GM13977 (cell line): ENCODE measurements around the gene ZC2HC1C.
A peak's percentile ranks its signal among the peaks of the same experiment; 100 is the strongest.

Experiments
- DNase-seq: peaks from one replicate; pipeline ENCODE4 v3.0.0; 2012; ENCODE audit warnings: low spot score
- in situ Hi-C: fragments of 300-500 bp; cut with MboI; formaldehyde crosslinking; loops from one replicate; pipeline ENCODE4 v1.12.0; 2022; ENCODE audit warnings: low sequenced_read_pairs, low pct_unique_long_range_greater_than_20kb, mixed read lengths, inconsistent platforms; ENCODE audit not compliant: unreplicated experiment
- TF ChIP-seq, protein P1 (sequence below): IDR thresholded peaks from 2 replicates; pipeline ENCODE4 v1.5.1; 2012; ENCODE audit warnings: mild to moderate bottlenecking, control low read depth; ENCODE audit not compliant: insufficient read depth; ENCODE audit errors: extremely low read depth, missing control alignments

Gene ZC2HC1C, protein sequence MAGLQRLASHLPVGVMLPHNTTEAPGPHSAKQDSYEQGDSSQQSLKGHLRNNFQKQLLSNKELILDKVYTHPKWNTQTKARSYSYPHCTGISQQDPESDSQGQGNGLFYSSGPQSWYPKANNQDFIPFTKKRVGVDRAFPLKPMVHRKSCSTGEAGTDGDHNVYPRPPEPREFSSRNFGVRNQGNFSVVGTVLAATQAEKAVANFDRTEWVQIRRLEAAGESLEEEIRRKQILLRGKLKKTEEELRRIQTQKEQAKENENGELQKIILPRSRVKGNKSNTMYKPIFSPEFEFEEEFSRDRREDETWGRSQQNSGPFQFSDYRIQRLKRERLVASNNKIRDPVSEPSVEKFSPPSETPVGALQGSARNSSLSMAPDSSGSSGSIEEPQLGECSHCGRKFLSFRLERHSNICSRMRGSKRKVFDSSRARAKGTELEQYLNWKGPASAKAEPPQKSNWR

DNA sequence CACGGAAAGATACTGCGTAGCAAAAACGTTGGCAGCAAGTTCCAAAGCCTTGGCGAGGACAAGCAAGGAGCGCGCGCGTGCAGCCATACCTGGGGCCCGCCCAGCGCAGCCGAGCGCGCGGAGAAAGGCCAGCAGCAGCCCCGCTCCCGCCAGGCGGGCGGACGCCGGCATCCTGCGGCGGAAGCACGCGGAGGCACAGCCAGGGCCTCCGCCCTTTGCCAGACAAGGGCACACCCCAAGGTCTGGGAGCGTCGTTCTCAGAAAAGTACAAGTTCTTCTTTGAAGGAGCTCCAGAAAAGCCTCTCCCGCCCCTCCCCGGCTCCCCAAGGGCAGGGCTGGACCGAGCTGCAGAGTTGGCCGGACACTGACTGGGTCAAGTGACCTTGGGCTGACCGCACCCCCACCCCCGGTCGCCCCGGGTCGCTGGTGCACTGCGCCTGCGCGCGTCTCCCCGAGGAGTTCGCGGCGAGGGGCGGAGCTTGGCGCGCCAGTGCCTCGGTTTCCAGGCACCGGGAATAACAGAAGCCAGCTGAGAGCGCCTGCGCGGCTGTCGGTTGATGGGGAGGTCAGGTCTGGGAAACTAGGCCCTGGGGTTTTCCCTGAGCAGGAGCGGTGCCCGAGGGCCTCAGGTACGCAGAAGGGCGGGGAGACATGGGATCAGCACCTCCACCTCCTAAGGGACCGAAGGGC lies at the start of gene ZC2HC1C:
Gene ZC2HC1C, plus strand, starts transcription at position 521 of the 690 bp plus-strand sequence. CDS start 933 bp downstream, outside the sequence.
- in situ Hi-C loops: no loop called here

DNA sequence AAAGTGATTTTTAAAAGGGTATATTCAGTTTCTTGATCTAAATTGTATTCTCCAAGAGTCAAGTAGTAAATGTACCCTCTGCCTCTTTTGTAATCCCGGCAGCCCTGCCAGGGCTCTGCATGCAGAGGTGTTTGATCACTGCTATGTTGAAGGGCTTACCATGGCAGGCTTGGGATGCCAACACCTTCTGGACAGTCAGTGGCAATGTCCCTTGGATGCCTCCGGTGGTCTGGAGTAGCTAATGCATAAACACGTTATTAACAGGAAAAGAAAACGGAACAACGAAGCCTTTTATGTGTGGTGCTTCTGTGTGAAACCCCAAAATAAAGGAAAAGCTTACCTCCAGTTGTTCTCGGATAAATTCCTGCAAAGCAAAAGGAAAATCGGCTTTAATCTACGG lies 46.8 kb upstream of the ZC2HC1C start:
- in situ Hi-C loops: no loop called here
- no peak for DNase-seq
- TF ChIP-seq, protein P1, sequence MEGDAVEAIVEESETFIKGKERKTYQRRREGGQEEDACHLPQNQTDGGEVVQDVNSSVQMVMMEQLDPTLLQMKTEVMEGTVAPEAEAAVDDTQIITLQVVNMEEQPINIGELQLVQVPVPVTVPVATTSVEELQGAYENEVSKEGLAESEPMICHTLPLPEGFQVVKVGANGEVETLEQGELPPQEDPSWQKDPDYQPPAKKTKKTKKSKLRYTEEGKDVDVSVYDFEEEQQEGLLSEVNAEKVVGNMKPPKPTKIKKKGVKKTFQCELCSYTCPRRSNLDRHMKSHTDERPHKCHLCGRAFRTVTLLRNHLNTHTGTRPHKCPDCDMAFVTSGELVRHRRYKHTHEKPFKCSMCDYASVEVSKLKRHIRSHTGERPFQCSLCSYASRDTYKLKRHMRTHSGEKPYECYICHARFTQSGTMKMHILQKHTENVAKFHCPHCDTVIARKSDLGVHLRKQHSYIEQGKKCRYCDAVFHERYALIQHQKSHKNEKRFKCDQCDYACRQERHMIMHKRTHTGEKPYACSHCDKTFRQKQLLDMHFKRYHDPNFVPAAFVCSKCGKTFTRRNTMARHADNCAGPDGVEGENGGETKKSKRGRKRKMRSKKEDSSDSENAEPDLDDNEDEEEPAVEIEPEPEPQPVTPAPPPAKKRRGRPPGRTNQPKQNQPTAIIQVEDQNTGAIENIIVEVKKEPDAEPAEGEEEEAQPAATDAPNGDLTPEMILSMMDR: peak; percentile 31

More for the DNA sequence above, at the start of gene ZC2HC1C:
- TF ChIP-seq, protein P1: no peak
- peak; percentile 80 for DNase-seq

DNA sequence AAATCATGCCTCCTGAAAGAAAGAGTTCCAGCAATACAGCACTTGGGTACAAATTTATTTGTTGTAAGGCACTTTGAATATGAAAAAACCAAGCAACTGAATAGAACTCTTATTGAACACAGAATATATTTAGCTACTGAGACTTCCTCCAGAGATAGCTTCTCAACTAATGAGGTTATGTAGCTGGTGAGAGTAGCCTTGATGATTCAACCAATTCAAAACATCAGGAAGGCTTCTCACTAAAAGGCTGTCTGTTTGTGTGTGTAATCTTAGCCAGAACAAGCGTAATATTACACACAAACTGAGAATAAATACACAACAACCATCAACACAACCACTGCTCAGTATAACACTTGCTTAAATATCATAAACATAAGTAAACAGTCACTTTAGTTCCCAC lies 46.3 kb upstream of the ZC2HC1C start:
- DNase-seq: no peak
- in situ Hi-C loops: no loop called here
- TF ChIP-seq, protein P1: no peak

DNA sequence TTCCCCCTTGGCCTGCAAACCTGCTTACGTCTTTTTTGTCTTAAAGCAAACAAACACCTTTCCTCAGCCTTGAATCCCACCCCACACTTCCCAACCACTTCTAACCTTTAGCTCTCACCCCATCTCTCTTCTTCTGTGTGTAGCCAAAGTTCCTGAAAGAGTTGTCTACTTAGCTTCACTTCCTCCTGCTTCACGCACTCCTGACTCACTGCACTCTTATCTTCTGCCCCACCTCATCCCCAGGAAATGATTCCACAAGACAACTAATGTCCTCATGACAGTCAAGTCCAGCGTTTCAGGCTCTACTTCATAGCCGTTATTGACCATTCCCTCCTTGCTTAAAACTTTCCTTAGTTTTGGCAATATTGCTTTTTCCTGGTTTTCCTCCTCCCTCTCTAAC lies 44.4 kb upstream of the ZC2HC1C start:
- in situ Hi-C loops: no loop called here
- DNase-seq: no peak
- TF ChIP-seq, protein P1: no peak

DNA sequence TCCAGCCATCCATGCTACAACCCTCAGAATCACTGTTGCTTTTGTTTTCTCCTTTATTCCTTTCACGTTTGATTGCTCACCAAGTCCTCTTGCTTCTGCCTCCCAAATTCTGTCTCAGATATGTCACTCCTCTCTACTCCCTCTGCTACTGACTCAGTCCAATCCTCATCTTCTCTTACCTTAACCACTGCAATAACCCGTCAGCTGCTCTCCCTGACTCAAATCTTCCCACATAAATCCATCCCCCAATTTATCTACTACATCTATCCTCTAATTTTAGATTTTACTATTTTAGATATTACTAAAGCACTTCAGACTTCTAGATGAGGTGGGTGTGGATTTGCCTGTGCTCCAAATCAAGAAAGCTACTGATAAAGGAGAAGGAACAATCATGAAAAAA lies 43.6 kb upstream of the ZC2HC1C start:
- TF ChIP-seq, protein P1: no peak

DNA sequence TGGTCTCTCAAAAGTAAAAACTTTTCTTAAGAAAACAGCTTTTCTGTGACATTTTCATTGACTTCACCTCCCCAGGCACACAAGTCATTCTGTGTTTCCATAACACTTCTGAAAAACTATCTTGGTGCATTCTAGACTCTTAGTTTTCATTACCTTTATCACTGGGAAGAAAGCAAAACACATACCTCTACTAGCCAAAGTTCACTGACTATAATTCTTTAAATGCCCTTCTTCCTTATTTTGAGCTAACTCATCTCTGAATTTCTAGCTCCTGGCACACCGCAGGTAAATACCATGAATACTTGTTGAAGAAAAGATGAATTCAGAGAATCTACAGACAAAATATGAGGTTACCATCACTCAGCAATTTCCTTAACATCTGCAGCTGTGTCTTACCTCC lies 39.3 kb upstream of the ZC2HC1C start:
- DNase-seq: no peak
- TF ChIP-seq, protein P1: no peak
- in situ Hi-C loops: no loop called here

More for the DNA sequence above, 43.6 kb upstream of the ZC2HC1C start:
- DNase-seq: no peak
- in situ Hi-C loops: no loop called here
